ENCODE results near the gene SNRNP27.

SNRNP27 gene

DNA sequence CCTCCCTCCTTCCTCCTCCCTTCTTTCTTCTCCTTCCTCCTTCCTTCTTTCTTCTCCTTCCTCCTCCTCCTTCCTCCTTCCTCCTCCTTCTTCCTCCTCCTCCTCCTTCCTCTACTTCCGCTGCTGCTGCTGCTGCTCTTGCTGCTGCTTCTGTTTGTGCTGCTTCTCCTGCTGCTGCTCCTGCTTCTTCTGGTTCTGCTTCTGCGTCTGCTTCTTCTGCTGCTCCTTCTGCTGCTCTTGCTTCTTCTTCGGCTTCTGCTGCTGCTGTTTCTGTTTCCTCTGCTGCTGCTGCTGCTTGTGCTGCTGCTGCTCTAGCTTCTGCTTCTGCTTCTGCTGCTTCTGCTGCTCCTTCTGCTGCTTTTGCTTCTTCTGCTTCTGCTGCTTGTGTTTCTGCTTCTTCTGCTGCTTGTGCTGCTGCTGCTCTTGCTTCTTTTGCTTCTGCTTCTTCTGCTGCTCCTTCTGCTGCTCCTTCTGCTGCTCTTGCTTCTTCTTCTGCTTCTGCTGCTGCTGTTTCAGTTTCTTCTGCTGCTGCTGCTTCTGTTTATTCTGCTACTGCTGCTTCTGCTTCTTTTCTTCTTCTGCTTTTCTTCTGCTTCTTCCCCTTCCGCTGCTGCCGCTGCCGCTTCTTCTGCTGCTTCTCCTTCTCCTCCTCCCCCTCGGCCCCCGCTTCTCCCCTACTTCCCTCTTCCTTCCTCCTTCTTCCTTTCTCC is 8.6 kb downstream of the SNRNP27 start:
- no peak overlapping the region for H3K27ac Mint-ChIP-seq

DNA sequence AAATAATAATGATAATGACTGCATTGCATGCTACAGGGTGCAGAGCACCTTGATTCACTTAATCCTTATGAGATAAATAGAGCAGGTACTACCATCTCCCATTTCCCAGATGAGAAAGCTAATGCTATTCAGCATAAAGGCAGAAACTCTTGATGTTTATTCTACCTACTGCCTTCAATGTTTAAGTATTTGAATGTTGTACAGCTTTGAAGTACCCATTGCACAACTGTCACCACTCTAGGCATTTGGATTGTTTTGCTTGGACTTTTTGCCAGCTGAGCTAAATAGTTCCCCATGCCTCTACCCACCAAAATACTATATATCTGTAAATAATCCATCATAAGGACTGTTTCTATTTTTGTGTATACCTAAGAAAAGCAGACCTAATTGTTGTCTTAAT is 13.5 kb downstream of the SNRNP27 start:
- H3K36me3 Mint-ChIP-seq (ENCODE audit: low read depth) = peaks cover 45% of the 10 kb centered on the region
- no peaks in the 10 kb centered on the region for H3K27me3 Mint-ChIP-seq (ENCODE audit: low read depth)
- TF ChIP-seq, protein P1, sequence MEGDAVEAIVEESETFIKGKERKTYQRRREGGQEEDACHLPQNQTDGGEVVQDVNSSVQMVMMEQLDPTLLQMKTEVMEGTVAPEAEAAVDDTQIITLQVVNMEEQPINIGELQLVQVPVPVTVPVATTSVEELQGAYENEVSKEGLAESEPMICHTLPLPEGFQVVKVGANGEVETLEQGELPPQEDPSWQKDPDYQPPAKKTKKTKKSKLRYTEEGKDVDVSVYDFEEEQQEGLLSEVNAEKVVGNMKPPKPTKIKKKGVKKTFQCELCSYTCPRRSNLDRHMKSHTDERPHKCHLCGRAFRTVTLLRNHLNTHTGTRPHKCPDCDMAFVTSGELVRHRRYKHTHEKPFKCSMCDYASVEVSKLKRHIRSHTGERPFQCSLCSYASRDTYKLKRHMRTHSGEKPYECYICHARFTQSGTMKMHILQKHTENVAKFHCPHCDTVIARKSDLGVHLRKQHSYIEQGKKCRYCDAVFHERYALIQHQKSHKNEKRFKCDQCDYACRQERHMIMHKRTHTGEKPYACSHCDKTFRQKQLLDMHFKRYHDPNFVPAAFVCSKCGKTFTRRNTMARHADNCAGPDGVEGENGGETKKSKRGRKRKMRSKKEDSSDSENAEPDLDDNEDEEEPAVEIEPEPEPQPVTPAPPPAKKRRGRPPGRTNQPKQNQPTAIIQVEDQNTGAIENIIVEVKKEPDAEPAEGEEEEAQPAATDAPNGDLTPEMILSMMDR (IDR thresholded peaks at IDR 0.05; ENCODE audit: unreplicated experiment in 3 of 3) = no peak
- no peaks in the 10 kb centered on the region for H3K9me3 Mint-ChIP-seq
- H3K4me1 Mint-ChIP-seq = no peaks in the 10 kb centered on the region
- no peak overlapping the region for H3K27ac Mint-ChIP-seq
- no peak overlapping the region for H3K4me3 Mint-ChIP-seq

More for the DNA sequence above, 8.6 kb downstream of the SNRNP27 start:
- Mint-ChIP-seq H3K4me1 (no peaks in the 10 kb centered on the region), H3K9me3 (no peaks in the 10 kb centered on the region), H3K36me3 (ENCODE audit: low read depth) (peaks cover 59% of the 10 kb centered on the region), H3K4me3 (no peak overlapping the region), H3K27me3 (ENCODE audit: low read depth) (no peaks in the 10 kb centered on the region)
- TF ChIP-seq, protein P1 (IDR thresholded peaks at IDR 0.05; ENCODE audit: unreplicated experiment in 3 of 3) = no peak

DNA sequence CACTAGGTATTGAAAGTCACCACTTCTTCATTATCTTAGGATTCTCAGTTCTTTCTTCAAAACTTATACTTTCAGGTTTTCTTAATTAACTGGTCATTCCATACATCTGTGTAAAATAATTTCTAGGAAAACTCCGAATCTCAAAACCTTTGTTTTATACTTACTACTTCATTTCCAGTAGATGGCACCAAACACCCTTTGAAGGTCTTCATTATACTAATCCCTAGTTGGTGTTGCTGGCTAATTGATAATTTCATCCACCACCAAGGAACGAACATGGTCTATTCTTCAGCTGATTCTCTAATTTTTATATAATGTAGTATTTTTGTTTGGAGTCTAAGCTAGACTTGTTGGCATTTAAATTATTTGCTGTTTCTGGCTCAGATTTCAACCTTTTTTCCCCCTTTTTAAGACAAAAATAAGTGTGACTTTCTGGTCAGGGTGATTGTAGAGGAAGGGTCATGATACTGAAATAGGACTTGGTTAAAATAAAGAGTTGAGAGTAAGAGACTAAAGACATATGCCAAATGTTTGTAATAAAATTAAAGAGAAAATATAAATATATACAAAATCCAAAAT is 18.3 kb downstream of the SNRNP27 start:
- Mint-ChIP-seq H3K36me3 (ENCODE audit: low read depth) (peaks cover 22% of the 10 kb centered on the region), H3K9me3 (no peaks in the 10 kb centered on the region), H3K27me3 (ENCODE audit: low read depth) (no peaks in the 10 kb centered on the region), H3K4me1 (no peaks in the 10 kb centered on the region), H3K4me3 (peak overlapping the region; percentile 42 to 77 (median 69)), H3K27ac (peak overlapping the region in 2 of 3 experiments; percentile 28 to 68)
- TF ChIP-seq, protein P1 (IDR thresholded peaks at IDR 0.05; ENCODE audit: unreplicated experiment in 3 of 3) = peak; percentile 63 to 74 (median 64)

DNA sequence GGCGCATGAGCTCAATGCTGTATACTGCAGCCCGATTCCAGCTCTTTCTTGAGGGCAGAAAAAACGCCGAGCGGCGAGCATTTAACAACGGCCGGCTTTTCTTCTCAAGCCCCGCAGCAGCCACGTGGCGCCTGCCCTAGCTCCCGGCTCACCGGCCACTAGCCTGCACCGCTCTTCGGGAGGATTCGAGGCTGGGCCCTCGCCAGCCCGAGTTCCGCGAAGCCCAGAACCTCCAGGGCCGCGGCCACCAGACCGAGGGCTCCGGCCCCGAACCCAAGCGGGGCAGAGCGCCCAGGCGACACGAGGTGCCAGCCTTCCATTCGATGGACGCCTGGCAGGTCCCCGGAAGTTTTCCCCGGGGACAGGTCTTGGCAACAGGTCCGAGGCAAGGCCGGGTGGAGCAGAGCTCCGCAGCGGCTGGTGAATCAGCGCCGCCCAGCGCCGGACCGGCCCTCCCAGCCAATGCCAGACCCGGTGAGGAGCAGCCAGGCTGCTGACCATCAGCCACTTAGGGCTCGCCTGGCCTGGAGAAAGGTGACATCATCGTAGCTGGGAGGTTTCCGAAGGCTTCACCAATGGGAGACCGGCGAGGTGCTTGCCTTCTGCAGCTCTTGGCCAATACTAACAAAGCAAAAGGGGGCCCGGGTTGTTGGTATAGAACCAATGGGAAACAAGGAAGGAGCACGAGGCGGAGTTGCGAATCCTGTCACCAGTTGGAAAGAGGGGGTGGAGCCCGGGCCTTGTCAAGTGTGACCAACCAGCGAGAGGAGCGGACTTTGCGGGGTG is 20.6 kb downstream of the SNRNP27 start:
- Mint-ChIP-seq H3K4me1 (no peaks in the 10 kb centered on the region), H3K27me3 (ENCODE audit: low read depth) (no peaks in the 10 kb centered on the region), H3K36me3 (ENCODE audit: low read depth) (peaks cover 10% of the 10 kb centered on the region), H3K4me3 (peak overlapping the region; percentile 75 to 82 (median 78)), H3K27ac (peak overlapping the region; percentile 42 to 82 (median 82)), H3K9me3 (no peaks in the 10 kb centered on the region)
- TF ChIP-seq, protein P1 (IDR thresholded peaks at IDR 0.05; ENCODE audit: unreplicated experiment in 3 of 3) = no peak

GRCh38 chr2:69914950-69915945 is 21.5 kb downstream of the SNRNP27 start, which contains the start of gene MXD1:
TSS of gene MXD1 (plus strand) at chr2:69915109. CDS start at chr2:69915331, 222 bp downstream.
- Mint-ChIP-seq H3K27ac (peak within 1 kb of the TSS; percentile 42 to 82 (median 82)), H3K36me3 (ENCODE audit: low read depth) (peaks cover 6% of the 10 kb centered on the region), H3K9me3 (no peaks in the 10 kb centered on the region), H3K4me1 (no peaks in the 10 kb centered on the region), H3K4me3 (peak within 1 kb of the TSS; percentile 75 to 84 (median 81)), H3K27me3 (ENCODE audit: low read depth) (no peaks in the 10 kb centered on the region)
- TF ChIP-seq, protein P1 (IDR thresholded peaks at IDR 0.05; ENCODE audit: unreplicated experiment in 3 of 3) = no peak
